Measurements from ENCODE around the gene BIRC2. TPM values are rescaled to one million over a fixed set of nuclear protein-coding genes. Genes with fewer than 3 reads are reported as not detected.

Gene BIRC2
- polyA plus RNA-seq, 1 experiment: 34.5 TPM

- ChIA-PET CTCF (interaction anchor here (1.2 kb wide), 1 partner anchor 9 kb away, joined by 3 read pairs; no protein-coding TSS in a partner anchor), POLR2A (no interaction called here)
- peak overlapping the region; percentile 42 for H3K4me3 ChIP-seq (ENCODE audit: low read depth, low read length)
- no peaks in the 10 kb centered on the region for H3K27me3 ChIP-seq (ENCODE audit: control insufficient read depth, insufficient read depth, low read length)
- no peaks in the 10 kb centered on the region for H3K36me3 ChIP-seq (ENCODE audit: control insufficient read depth, insufficient read depth, low read length)
- DNase-seq (ENCODE audit: low read depth): no peak
- TF ChIP-seq CTCF (IDR thresholded peaks at IDR 0.05; ENCODE audit: insufficient read depth, low read depth, low read length): no peak
These were observed 29.3 kb upstream of the BIRC2 start for GRCh38 chr11:102317768-102318103.

GRCh38 chr11:102318469-102318868 is 28.5 kb upstream of the BIRC2 start:
- DNase-seq (ENCODE audit: low read depth): no peak
- H3K4me3 ChIP-seq (ENCODE audit: low read depth, low read length): no peak overlapping the region
- CTCF ChIA-PET: interaction anchor here (1.2 to 1.5 kb wide), 2 partner anchors 10 to 23 kb away, joined by 3 to 6 read pairs; no protein-coding TSS in a partner anchor
- no peaks in the 10 kb centered on the region for H3K27me3 ChIP-seq (ENCODE audit: control insufficient read depth, insufficient read depth, low read length)
- no peaks in the 10 kb centered on the region for H3K36me3 ChIP-seq (ENCODE audit: control insufficient read depth, insufficient read depth, low read length)
- TF ChIP-seq CTCF (IDR thresholded peaks at IDR 0.05; ENCODE audit: insufficient read depth, low read depth, low read length): no peak
- POLR2A ChIA-PET: no interaction called here

GRCh38 chr11:102319544-102319943 is 27.5 kb upstream of the BIRC2 start:
- CTCF ChIA-PET: interaction anchor here (1.2 to 1.5 kb wide), 2 partner anchors 22 to 199 kb away, joined by 3 to 6 read pairs; no protein-coding TSS in a partner anchor
- no peaks in the 10 kb centered on the region for H3K27me3 ChIP-seq (ENCODE audit: control insufficient read depth, insufficient read depth, low read length)

GRCh38 chr11:102320188-102320587 is 26.8 kb upstream of the BIRC2 start:
- ChIA-PET CTCF (interaction anchor here (0.7 to 1.2 kb wide), 2 partner anchors 199 to 716 kb away, joined by 3 read pairs; no protein-coding TSS in a partner anchor), POLR2A (no interaction called here)
- no peak for TF ChIP-seq CTCF (IDR thresholded peaks at IDR 0.05; ENCODE audit: insufficient read depth, low read depth, low read length)
- Histone ChIP-seq H3K4me3 (ENCODE audit: low read depth, low read length) (no peak overlapping the region), H3K27me3 (ENCODE audit: control insufficient read depth, insufficient read depth, low read length) (no peaks in the 10 kb centered on the region), H3K36me3 (ENCODE audit: control insufficient read depth, insufficient read depth, low read length) (no peaks in the 10 kb centered on the region)
- no peak for DNase-seq (ENCODE audit: low read depth)

More at GRCh38 chr11:102319544-102319943, 27.5 kb upstream of the BIRC2 start:
- Histone ChIP-seq H3K4me3 (ENCODE audit: low read depth, low read length) (no peak overlapping the region), H3K36me3 (ENCODE audit: control insufficient read depth, insufficient read depth, low read length) (no peaks in the 10 kb centered on the region)
- no peak for DNase-seq (ENCODE audit: low read depth)
- POLR2A ChIA-PET: no interaction called here
- TF ChIP-seq CTCF (IDR thresholded peaks at IDR 0.05; ENCODE audit: insufficient read depth, low read depth, low read length): no peak

GRCh38 chr11:102320679-102321078 is 26.3 kb upstream of the BIRC2 start:
- TF ChIP-seq CTCF (IDR thresholded peaks at IDR 0.05; ENCODE audit: insufficient read depth, low read depth, low read length): no peak
- DNase-seq (ENCODE audit: low read depth): no peak
- Histone ChIP-seq H3K36me3 (ENCODE audit: control insufficient read depth, insufficient read depth, low read length) (no peaks in the 10 kb centered on the region), H3K27me3 (ENCODE audit: control insufficient read depth, insufficient read depth, low read length) (no peaks in the 10 kb centered on the region), H3K4me3 (ENCODE audit: low read depth, low read length) (no peak overlapping the region)
- POLR2A ChIA-PET: interaction anchor here (0.5 kb wide), 1 partner anchor 211 kb away, joined by 4 read pairs; no protein-coding TSS in a partner anchor
- CTCF ChIA-PET: interaction anchor here (0.7 to 1.2 kb wide), 2 partner anchors 198 to 715 kb away, joined by 3 read pairs; no protein-coding TSS in a partner anchor
